Thoracic aorta (tissue), 2 donors: Measurements from ENCODE around the gene MIPEP. TPM values are rescaled to one million over a fixed set of nuclear protein-coding genes. Genes with fewer than 3 reads are reported as not detected.
A peak's percentile ranks its signal among the peaks of the same experiment; 100 is the strongest.
"Not testable (repeated sequence)": the region's sequence is repeated elsewhere in the genome, so short reads cannot be mapped to it uniquely, and the experiment has no call there.

Experiments
- ATAC-seq: fragments of 150-250 bp; one replicate; pipeline ENCODE4 v1.8.0; 2017; ENCODE audit warnings: low read depth; ENCODE audit not compliant: insufficient number of reproducible peaks, low FRiP score
- DNase-seq: peaks from one replicate; pipeline ENCODE4 v3.0.0-alpha.2; 2020; ENCODE audit warnings: low spot score
- H3K27ac ChIP-seq, 2 donors: fragments of 200-600 bp; sonication (generic); 1 replicate in 1 of 2; 2 replicates in 1 of 2; pipeline ENCODE4 v1.5.1; 2016; ENCODE audit warnings: mild to moderate bottlenecking in 2 of 2, moderate library complexity in 2 of 2
- H3K27me3 ChIP-seq: fragments of 200-600 bp; sonication (generic); replicated peaks from 2 replicates; pipeline ENCODE4 v1.6.0; 2016; ENCODE audit warnings: mild to moderate bottlenecking; ENCODE audit not compliant: insufficient read depth
- H3K36me3 ChIP-seq: fragments of 200-600 bp; sonication (generic); one replicate; pipeline ENCODE4 v1.5.1; 2016
- H3K4me1 ChIP-seq, 2 donors: fragments of 200-600 bp; sonication (generic); 1 replicate in 1 of 2; 2 replicates in 1 of 2; pipeline versions ENCODE4 v1.5.1 to v1.6.0; 2016; ENCODE audit warnings: low read depth in 2 of 2, mild to moderate bottlenecking in 1 of 2; ENCODE audit not compliant: control insufficient read depth in 1 of 2
- H3K4me3 ChIP-seq: fragments of 200-600 bp; sonication (generic); 2 replicates; pipeline ENCODE4 v1.5.1; 2016; ENCODE audit warnings: mild to moderate bottlenecking
- H3K9me3 ChIP-seq: fragments of 200-600 bp; sonication (generic); 2 replicates; pipeline ENCODE4 v1.5.1; 2016
- total RNA-seq, 2 donors: library from RNA; depleted of rRNA; stranded (reverse); fragments of >200 nt; gene quantifications; one replicate each; pipeline versions ENCODE4 v1.1.0 to v1.2.3, GENCODE V29; 2016
- TF ChIP-seq, protein P1 (sequence below): fragments of 200-600 bp; sonication (generic); IDR thresholded peaks from one replicate; pipeline ENCODE4 v1.5.1; 2019; ENCODE audit warnings: antibody characterized with exemption

MIPEP gene
- total RNA-seq, 2 donors from 2014 or later: 11.6 to 12.0 TPM

DNA sequence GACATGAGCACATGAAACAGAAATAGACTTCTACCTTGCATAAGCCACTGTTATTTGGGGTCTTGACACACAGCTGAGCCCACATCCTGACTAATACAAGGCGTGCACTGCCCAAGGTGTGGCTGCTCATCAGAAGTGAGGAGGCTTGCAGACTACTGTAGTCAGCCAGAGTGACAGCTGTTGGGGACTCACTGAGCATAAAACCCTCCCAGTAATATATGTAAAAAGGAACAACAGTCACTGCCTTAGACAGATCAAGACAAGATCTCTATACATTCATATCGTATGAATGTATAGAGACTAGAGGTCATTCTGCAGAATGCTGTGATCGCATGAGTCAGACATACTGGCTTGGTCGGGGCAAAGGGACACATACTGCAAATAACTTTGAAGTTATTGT is 12.2 kb upstream of the MIPEP start:
- H3K4me3 ChIP-seq: no peak overlapping the region
- ATAC-seq (no peak), DNase-seq (no peak)
- TF ChIP-seq, protein P1, sequence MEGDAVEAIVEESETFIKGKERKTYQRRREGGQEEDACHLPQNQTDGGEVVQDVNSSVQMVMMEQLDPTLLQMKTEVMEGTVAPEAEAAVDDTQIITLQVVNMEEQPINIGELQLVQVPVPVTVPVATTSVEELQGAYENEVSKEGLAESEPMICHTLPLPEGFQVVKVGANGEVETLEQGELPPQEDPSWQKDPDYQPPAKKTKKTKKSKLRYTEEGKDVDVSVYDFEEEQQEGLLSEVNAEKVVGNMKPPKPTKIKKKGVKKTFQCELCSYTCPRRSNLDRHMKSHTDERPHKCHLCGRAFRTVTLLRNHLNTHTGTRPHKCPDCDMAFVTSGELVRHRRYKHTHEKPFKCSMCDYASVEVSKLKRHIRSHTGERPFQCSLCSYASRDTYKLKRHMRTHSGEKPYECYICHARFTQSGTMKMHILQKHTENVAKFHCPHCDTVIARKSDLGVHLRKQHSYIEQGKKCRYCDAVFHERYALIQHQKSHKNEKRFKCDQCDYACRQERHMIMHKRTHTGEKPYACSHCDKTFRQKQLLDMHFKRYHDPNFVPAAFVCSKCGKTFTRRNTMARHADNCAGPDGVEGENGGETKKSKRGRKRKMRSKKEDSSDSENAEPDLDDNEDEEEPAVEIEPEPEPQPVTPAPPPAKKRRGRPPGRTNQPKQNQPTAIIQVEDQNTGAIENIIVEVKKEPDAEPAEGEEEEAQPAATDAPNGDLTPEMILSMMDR: no peak
- H3K4me1 ChIP-seq: peaks cover 6 to 8% of the 10 kb centered on the region in 2 donors
- no peak overlapping the region for H3K27ac ChIP-seq
- H3K27me3 ChIP-seq: no peaks in the 10 kb centered on the region
- H3K9me3 ChIP-seq: no peaks in the 10 kb centered on the region
- no peaks in the 10 kb centered on the region for H3K36me3 ChIP-seq

DNA sequence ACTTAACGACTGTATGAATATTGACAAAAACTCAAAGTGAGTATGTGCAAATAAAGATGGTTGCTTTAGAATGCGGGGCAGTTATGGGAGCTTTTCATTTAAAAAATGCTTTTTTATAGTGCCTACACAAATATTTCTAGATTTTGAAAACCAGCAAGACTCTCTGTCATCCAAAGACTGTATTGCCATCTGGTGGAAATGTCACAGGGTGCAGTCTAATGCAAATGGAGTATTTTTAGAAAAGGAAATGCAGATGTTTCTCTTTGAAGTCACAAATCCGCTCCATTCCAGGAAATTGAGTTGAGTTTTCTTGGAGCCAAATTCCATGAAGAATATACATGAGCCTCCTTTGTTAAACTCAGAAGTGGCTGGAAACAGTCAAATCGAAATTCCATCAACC is 10.4 kb upstream of the MIPEP start:
- ATAC-seq (no peak), DNase-seq (no peak)
- Histone ChIP-seq H3K27me3 (no peaks in the 10 kb centered on the region), H3K4me1 (peaks cover 6 to 8% of the 10 kb centered on the region in 2 donors), H3K36me3 (no peaks in the 10 kb centered on the region), H3K4me3 (no peak overlapping the region), H3K27ac (no peak overlapping the region), H3K9me3 (no peaks in the 10 kb centered on the region)
- TF ChIP-seq, protein P1: peak; percentile 56

DNA sequence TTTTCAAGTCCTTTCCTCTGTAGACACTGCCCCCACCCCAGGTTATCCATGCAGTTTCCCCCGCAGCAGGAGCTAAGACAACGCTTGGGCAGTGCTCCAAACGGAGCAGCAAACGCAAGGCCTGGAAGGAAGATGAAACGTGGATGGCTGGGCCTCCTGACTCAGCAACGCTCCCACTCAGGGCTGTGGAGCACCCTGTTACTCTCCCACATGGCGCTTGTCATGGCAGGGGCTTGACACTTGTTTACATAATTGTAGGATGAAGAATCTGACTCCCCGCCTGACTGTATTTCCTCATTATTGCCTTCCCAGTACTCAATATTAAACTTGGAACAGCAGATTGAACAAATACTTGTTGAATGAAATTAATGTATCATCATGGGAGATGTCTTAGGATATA is 8.9 kb upstream of the MIPEP start:
- no peak for DNase-seq
- TF ChIP-seq, protein P1: no peak
- no peak overlapping the region for H3K27ac ChIP-seq
- no peaks in the 10 kb centered on the region for H3K9me3 ChIP-seq
- no peaks in the 10 kb centered on the region for H3K36me3 ChIP-seq
- H3K27me3 ChIP-seq: no peaks in the 10 kb centered on the region
- no peak for ATAC-seq
- H3K4me1 ChIP-seq: peaks cover under 1% of the 10 kb centered on the region in 2 donors
- no peak overlapping the region for H3K4me3 ChIP-seq

DNA sequence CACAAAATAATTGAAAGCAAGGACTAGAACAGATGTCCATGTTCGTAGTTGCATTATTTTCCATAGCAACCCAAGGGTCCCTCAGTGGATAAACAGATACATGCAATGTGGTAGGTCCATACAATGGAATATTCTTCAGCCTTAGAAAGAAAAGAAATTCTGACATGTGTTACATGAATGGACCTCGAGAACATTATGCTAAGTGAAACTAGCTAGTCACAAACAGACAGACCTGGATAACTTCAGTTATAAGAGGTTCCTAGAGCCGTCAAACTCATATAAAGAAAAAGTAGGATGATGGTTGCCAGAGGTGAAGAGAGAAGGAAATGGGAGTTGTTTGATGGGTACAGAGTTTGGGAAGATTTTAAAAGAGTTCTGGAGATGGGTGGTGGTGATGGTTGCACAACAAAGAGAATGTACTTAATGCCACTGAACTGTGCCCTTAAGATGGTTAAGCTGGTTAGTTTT is 8.3 kb upstream of the MIPEP start, which contains the start of gene C1QTNF9B:
Gene C1QTNF9B, minus strand, starts transcription at position 51 of the 468 bp plus-strand sequence.
- H3K4me3 ChIP-seq, H3K27ac ChIP-seq, H3K27me3 ChIP-seq, H3K36me3 ChIP-seq, DNase-seq, ATAC-seq, H3K4me1 ChIP-seq, H3K9me3 ChIP-seq: not testable (repeated sequence)

DNA sequence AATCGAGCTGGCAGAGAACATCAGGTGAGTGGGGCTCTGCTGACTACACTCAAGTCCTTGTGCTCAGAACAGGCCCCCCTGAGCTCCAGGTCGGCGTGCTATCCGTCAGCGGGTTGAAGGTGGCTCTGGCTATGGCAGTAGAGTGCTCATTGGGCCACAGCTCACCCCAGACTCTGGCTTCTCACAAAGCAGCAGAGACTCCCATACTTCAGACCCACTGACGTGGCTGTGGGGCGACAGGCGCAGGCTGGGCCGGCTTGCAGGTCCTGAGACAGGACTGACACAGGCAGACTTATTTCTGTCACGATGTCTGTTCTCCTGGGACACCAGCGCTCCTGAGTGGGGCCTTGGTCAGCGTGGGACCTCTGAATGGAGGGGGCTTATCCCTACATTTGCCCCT is 5.5 kb upstream of the MIPEP start:
- not testable (repeated sequence) for ATAC-seq, H3K4me1 ChIP-seq, H3K27me3 ChIP-seq, H3K36me3 ChIP-seq, H3K4me3 ChIP-seq, H3K27ac ChIP-seq, DNase-seq, H3K9me3 ChIP-seq

DNA sequence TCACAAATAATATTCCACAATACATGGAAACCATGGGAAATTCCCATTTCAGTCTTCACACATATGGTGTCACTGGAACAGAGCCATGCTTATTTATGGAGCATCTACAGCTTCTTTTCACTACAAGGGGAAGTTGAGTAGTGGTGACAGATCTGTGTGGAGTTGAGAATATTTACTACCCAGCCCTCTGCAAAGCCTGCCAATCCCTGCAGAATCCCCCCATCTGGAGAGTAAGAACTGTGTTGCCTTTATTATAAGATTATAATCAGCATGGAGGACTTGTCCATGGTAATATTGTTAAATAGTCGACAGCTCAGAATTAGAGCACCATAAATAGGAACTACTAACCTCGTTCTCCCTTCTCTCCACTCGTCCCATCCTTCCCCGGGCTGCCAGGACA is 4.6 kb upstream of the MIPEP start:
- not testable (repeated sequence) for H3K27ac ChIP-seq, H3K27me3 ChIP-seq, H3K36me3 ChIP-seq, H3K9me3 ChIP-seq, DNase-seq, ATAC-seq, H3K4me1 ChIP-seq, H3K4me3 ChIP-seq
